HG03469 (cell line): ENCODE results near the gene LAMA1.

Source experiments
- ATAC-seq: cut with Tn5 transposase; IDR thresholded peaks from one replicate; pipeline ENCODE4 v1.9.1; 2021; ENCODE audit warnings: mild to moderate bottlenecking, moderate library complexity, moderate number of reproducible peaks; ENCODE audit not compliant: unreplicated experiment

The LAMA1 gene

GRCh38 chr18:7062811-7063210 is 54.8 kb downstream of the LAMA1 start:
- no peak for ATAC-seq

GRCh38 chr18:7062236-7062635 is 55.4 kb downstream of the LAMA1 start:
- ATAC-seq: no peak

- no peak for ATAC-seq
Measured at GRCh38 chr18:7059276-7059675, 58.3 kb downstream of the LAMA1 start.

- ATAC-seq: no peak
Measured at GRCh38 chr18:7056026-7056425, 61.6 kb downstream of the LAMA1 start.

GRCh38 chr18:7049951-7050350 is 67.6 kb downstream of the LAMA1 start:
- no peak for ATAC-seq

- no peak for ATAC-seq
Measured at GRCh38 chr18:7048081-7048480, 69.5 kb downstream of the LAMA1 start.

DNA sequence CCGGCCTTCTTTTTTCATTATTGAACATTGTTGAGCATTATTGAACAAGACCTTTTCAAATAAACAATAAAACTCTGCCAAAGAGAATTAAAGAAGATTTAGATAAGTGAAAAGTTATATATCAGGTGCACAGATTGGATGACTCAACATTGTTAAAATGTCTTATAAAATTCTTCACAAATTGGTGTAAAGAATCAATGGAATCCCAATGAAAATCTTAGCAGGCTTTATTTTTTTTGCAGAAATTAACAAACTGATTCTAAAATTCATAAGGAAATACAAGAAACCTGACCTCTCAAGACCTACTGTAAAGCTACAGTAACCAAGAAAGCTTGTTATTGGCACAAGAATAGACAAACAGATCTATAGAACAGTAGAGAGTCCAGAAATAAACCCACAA is 70.3 kb downstream of the LAMA1 start:
- no peak for ATAC-seq

GRCh38 chr18:7038330-7038851 is 79.2 kb downstream of the LAMA1 start:
- no peak for ATAC-seq

GRCh38 chr18:7037470-7037869 is 80.1 kb downstream of the LAMA1 start:
- ATAC-seq: no peak

DNA sequence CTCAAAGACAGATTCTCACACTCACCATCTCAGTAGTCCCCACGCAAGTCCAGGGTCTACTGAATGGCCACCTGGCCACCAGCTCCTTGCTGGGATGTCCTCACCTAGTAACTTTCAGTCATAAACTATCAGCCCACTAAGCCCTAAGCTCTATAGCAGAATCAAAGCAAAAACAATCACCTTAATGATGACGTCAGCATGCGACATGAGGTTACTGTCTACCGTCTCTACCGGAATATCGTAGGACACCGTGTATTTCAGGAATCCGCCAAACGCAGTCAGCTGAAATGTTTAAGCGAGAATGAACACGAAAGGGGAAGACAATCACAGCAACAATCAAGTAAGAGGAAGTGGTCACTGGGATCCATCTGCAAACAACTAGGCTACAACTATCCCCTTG is 81.8 kb downstream of the LAMA1 start:
- no peak for ATAC-seq

DNA sequence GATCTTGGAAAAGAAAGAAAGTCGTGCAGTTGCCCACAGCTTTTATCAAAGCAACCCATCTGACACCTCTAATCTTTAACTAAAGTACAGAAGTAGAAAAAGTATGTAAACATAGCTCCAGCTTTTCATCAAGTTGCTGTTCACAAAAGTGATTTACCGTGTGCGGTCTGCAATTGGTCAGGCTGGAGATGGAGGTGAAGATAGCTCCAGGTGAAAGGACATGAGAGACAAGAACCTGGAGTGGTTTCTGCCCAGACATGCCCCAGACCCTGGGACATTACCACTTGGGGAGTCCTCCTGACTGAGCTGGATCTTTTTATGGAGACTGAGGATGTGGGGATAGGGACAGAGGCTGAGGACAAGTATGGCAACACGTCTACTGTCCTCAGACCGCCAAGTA is 82.7 kb downstream of the LAMA1 start:
- no peak for ATAC-seq

DNA sequence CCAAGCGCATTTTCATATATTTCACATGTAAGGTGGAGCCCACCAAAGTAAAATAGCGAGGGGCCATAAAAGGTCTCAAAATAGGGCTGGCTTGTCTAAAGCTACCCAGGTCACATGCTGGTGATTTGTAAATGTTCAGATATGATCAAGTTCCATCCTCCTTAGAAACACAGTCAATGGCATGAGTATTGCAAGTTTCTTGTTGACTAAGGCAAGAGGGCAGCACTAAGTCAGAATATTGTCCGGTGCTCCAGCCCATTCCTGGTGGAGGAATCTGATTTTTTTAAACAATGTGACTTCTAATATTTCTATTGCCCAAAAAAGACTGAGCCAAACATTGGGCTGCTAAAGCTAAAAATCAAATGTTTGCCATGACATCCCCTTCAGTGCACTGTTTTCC is 85.1 kb downstream of the LAMA1 start:
- ATAC-seq: no peak

- ATAC-seq: no peak
Measured at GRCh38 chr18:7028625-7029024, 89.0 kb downstream of the LAMA1 start.

- ATAC-seq: no peak
Measured at GRCh38 chr18:7025194-7025593, 92.4 kb downstream of the LAMA1 start.

DNA sequence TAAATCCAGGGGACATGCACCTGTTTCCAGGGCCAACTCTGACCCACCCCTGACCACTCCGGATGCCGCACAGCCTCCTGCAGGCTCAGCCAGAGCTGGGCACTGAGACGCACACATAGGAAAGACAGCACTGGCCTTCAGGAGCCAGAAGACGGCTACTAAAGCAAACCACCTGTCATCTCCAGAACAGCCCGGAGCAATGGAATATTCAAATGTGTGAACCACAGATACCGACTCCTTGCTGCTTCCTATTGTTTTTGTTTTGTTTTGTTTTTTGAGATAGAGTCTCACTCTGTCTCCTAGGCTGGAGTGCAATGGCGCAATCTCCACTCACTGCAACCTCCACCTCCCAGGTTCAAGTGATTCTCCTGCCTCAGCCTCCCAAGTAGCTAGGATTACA is 94.0 kb downstream of the LAMA1 start:
- ATAC-seq: no peak

GRCh38 chr18:7023063-7023580 is 94.5 kb downstream of the LAMA1 start:
- no peak for ATAC-seq

GRCh38 chr18:7021994-7022840 is 95.4 kb downstream of the LAMA1 start:
- no peak for ATAC-seq

DNA sequence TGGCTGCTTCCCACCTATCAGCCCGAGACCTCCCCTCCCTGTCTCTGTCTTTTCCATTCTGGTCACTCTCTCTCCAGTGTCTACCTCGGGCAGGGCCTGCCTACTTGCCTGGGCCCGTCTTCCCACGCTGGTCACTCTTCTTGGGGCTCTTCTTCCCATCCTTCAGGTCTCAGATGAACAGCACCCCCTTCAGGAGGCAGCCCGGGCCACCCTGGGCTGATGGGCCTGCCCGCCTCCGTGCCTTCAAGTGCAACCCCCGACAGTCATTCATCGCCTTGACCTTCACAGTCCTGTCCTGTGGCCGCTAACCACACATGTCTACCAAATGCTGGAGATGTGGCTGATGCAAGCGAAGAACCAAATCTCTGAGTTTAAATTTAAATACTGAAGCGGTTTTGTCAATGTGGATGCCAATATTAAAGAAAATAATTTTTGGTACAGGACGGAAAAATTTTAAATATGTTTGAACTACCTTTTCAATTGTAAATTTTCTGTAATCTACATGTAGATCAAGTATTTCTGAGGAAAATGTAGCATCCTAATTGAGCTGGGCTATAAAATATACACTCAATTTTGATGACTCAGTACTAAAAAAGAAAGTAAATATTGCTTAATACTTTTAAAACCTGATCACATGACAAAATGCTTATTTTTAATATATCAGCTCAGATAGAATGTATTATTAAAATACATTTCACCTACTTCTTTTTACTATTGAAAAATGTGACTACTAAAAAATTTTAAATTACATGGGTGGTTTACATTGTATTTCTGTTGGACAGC is 96.4 kb downstream of the LAMA1 start:
- no peak for ATAC-seq

GRCh38 chr18:7017013-7017412 is 100.6 kb downstream of the LAMA1 start:
- ATAC-seq: no peak

DNA sequence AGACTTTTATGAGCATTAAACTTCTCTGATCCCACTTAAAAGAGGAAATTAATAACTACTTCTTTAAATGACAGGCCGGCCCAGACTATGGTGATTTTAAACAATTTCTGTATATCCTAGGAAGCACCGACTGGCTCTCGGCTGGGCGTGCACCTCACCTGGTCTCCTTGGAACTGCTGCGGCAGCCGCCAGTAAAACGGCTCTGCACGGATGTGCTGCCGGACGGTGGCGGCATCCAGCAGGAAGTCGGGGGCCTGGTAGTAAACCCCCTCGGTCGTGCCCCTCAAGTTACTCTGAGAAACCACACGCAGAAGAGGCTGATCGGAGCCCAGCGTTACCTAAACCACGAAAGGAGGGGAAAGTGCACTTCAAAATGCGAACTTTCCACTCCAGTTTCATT is 106.5 kb downstream of the LAMA1 start:
- ATAC-seq: no peak

GRCh38 chr18:7004009-7004408 is 113.6 kb downstream of the LAMA1 start:
- no peak for ATAC-seq

DNA sequence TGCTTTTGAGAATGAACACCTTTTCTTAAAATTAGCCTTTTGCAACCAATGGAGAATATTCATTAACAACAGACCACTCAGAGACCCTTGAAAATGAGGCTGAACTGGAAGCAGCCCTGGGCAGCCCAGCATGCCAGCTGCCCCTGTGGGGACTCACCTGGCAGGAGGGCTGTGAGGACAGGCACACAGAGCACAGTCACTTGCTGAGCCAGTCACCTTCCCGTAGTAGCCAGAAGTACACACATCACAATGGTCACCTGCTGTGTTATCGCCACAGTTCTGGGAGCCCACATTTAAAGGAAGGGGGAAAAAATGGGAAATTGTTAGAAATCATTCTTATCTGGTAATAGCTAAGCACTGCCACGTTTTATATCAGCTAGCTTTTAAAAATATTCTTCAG is 115.5 kb downstream of the LAMA1 start:
- no peak for ATAC-seq
